ENCODE measurements around the gene RGS9. TPM values are rescaled to one million over a fixed set of nuclear protein-coding genes. Genes with fewer than 3 reads are reported as not detected.

Gene RGS9
- total and polyA plus RNA-seq, 10 of the 15 experiments (the other 5 are each of a cell fraction or from before 2014, with no cell fraction given), result 1.1 to 10.6 (median 5.6) TPM

DNA sequence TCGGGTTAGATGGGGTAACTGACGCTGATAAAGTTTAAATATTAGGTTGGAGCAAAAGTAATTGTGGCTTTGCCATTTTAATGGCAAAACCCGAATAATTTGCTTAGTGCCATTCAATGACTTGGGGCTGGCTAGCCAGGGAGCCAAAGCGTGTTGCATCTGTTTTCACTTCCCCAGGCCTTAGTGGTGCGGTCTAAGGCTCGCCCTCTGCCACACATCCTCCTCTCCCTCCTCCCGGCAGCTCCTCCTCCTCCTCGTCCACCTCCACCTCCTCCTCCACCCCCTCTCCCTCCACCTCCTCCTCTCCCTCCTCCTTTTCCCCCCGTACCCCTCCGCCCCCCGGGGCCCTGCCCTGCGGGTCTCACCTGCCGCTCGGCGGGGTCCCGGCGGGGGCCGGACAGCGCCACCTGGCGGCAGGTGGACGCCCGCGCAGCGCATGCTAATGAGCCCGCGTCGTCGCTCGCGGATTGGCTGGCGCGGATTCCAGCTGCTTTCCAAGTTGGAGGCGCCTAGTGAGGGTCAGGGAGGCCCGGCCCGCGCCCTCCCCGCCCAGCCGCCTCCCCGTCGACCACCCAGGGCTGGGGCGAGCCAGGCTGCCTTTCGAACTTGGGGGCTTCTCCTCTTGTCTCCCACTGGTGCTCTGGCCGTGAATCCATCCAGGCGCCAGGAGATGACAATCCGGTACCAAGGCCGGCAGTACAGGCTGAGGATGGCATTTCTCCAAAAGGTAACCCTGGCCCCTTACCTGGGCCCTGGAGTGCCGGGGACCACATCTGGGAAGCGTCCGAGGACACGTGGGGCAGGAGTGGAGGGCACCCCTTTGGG, 36.6 kb upstream of the RGS9 start (continued):
- TF ChIP-seq ZNF24 (IDR thresholded peaks at IDR 0.05) (no peak), TCF12 (IDR thresholded peaks at IDR 0.05; ENCODE audit: low read depth, low read length) (peak; percentile 43; the same call in 1 of the 2 replicates), FOXM1 (IDR thresholded peaks at IDR 0.05; ENCODE audit: low read depth, low read length) (peak; percentile 47; the same call in 1 of the 2 replicates), KAT2A (conservative IDR thresholded peaks at IDR 0.05; ENCODE audit: control insufficient read depth, low read depth, low read length) (no peak), TARDBP (IDR thresholded peaks at IDR 0.05; ENCODE audit: borderline replicate concordance) (no peak; the same call in 1 of the 2 replicates), TCF7 (IDR thresholded peaks at IDR 0.05; ENCODE audit: borderline replicate concordance) (no peak), JUND (IDR thresholded peaks at IDR 0.05; ENCODE audit: low read depth, low read length) (no peak), HDAC2 (IDR thresholded peaks at IDR 0.05) (no peak), JUNB (IDR thresholded peaks at IDR 0.05) (no peak), CHD1 (IDR thresholded peaks at IDR 0.05; ENCODE audit: low read depth, low read length) (no peak), MEF2B (IDR thresholded peaks at IDR 0.05; ENCODE audit: partially characterized antibody, poor library complexity, severe bottlenecking) (no peak), ASH2L (IDR thresholded peaks at IDR 0.05; ENCODE audit: borderline replicate concordance, low read depth) (no peak), ZNF207 (IDR thresholded peaks at IDR 0.05; ENCODE audit: borderline replicate concordance) (no peak), NRF1 (conservative IDR thresholded peaks at IDR 0.05; ENCODE audit: low read depth, low read length) (no peak), POLR2AphosphoS2 (IDR thresholded peaks at IDR 0.05; ENCODE audit: low read depth, low read length) (no peak), HDGF (IDR thresholded peaks at IDR 0.05) (no peak; the same call in none of the 2 replicates), MEF2A (IDR thresholded peaks at IDR 0.05; ENCODE audit: insufficient read depth, low read depth, low read length) (no peak), RCOR1 (conservative IDR thresholded peaks at IDR 0.05; ENCODE audit: low read depth, low read length) (0 out of 2 replicates have a peak, but pooled peaks have one; percentile 7), HCFC1 (IDR thresholded peaks at IDR 0.05; ENCODE audit: low read length) (no peak), MXI1 (IDR thresholded peaks at IDR 0.05; ENCODE audit: low read depth, low read length) (no peak), EZH2 (IDR thresholded peaks at IDR 0.05; ENCODE audit: borderline replicate concordance, control insufficient read depth, low read depth, low read length) (no peak), USF1 (IDR thresholded peaks at IDR 0.05; ENCODE audit: borderline replicate concordance, extremely low read length, insufficient read depth, low read depth, low read length) (no peak), SIN3A (IDR thresholded peaks at IDR 0.05; ENCODE audit: low read depth, low read length) (no peak), IRF3 (IDR thresholded peaks at IDR 0.05) (no peak), HSF1 (IDR thresholded peaks at IDR 0.05; ENCODE audit: low read depth, low read length) (no peak), PAX8 (IDR thresholded peaks at IDR 0.05) (no peak), TCF3 (IDR thresholded peaks at IDR 0.05; ENCODE audit: borderline replicate concordance, insufficient read depth, low read depth, low read length) (peak; percentile 45), YY1 (IDR thresholded peaks at IDR 0.05; ENCODE audit: low read depth, low read length) (peak; percentile 65)

All from GM12878 (cell line).